ENCODE measurements around the gene PPEF1.

GRCh38 chrX:18725310-18725943 is 18.0 kb downstream of the PPEF1 start:
- TF ChIP-seq CTCF (conservative IDR thresholded peaks at IDR 0.05) (no peak), ZFX (IDR thresholded peaks at IDR 0.05) (no peak)

Measured in C4-2B (cell line).